DMS153 (cell line): Measurements from ENCODE around the gene SPARC.
"Not testable (repeated sequence)": the region's sequence is repeated elsewhere in the genome, so short reads cannot be mapped to it uniquely, and the experiment has no call there.

ENCODE experiments used
- DNase-seq: peaks from one replicate; lab custom pipeline; 2025; lab: John Stamatoyannopoulos, UW

SPARC gene

GRCh38 chr5:151700296-151700695 lies 13.6 kb upstream of the SPARC start:
- no peak for DNase-seq

- no peak for DNase-seq
Observed at GRCh38 chr5:151699071-151699901, 12.6 kb upstream of the SPARC start.

- not testable (repeated sequence) for DNase-seq
Observed at GRCh38 chr5:151698081-151698480, 11.4 kb upstream of the SPARC start.

GRCh38 chr5:151697452-151697851 lies 10.7 kb upstream of the SPARC start:
- no peak for DNase-seq

- DNase-seq: no peak
Observed at GRCh38 chr5:151696470-151697061, 9.9 kb upstream of the SPARC start.

GRCh38 chr5:151695464-151695863 lies 8.7 kb upstream of the SPARC start:
- DNase-seq: no peak

GRCh38 chr5:151694035-151694485 lies 7.3 kb upstream of the SPARC start:
- DNase-seq: no peak

GRCh38 chr5:151692312-151692711 lies 5.6 kb upstream of the SPARC start:
- DNase-seq: no peak

- no peak for DNase-seq
Observed at GRCh38 chr5:151691706-151692105, 5.0 kb upstream of the SPARC start.

GRCh38 chr5:151689591-151689990 lies 2.9 kb upstream of the SPARC start:
- DNase-seq: not testable (repeated sequence)

- no peak for DNase-seq
Observed at GRCh38 chr5:151688436-151688835, 1.7 kb upstream of the SPARC start.

GRCh38 chr5:151685749-151686673 lies 704 bp downstream of the SPARC start:
- DNase-seq: no peak

GRCh38 chr5:151684690-151685361 lies 1.9 kb downstream of the SPARC start:
- no peak for DNase-seq

- no peak for DNase-seq
Observed at GRCh38 chr5:151683986-151684588, 2.6 kb downstream of the SPARC start.

- no peak for DNase-seq
Observed at GRCh38 chr5:151683444-151683843, 3.3 kb downstream of the SPARC start.

- DNase-seq: no peak
Observed at GRCh38 chr5:151682751-151683331, 3.9 kb downstream of the SPARC start.

- no peak for DNase-seq
Observed at GRCh38 chr5:151682240-151682639, 4.5 kb downstream of the SPARC start.

GRCh38 chr5:151680944-151681427 lies 5.7 kb downstream of the SPARC start:
- no peak for DNase-seq

- DNase-seq: not testable (repeated sequence)
Observed at GRCh38 chr5:151680156-151680505, 6.6 kb downstream of the SPARC start.

- DNase-seq: no peak
Observed at GRCh38 chr5:151679421-151680155, 7.1 kb downstream of the SPARC start.
